Measurements from ENCODE around the gene ARHGAP27. TPM values are rescaled to one million over a fixed set of nuclear protein-coding genes. Genes with fewer than 3 reads are reported as not detected.
A peak's percentile ranks its signal among the peaks of the same experiment; 100 is the strongest.

The ARHGAP27 gene
- total RNA-seq, 1 donor from 2014 or later = 26.8 TPM

GRCh38 chr17:45405250-45406086 lies 27.2 kb downstream of the ARHGAP27 start:
- Mint-ChIP-seq H3K36me3 (no peaks in the 10 kb centered on the region), H3K27me3 (no peaks in the 10 kb centered on the region), H3K4me1 (ENCODE audit: unreplicated experiment) (peaks cover 3% of the 10 kb centered on the region), H3K27ac (no peak overlapping the region), H3K9me3 (no peaks in the 10 kb centered on the region), H3K4me3 (peak overlapping the region; percentile 77)
- no peak for TF ChIP-seq CTCF (conservative IDR thresholded peaks at IDR 0.05)
- no peak for DNase-seq (ENCODE audit: extremely low spot score, unreplicated experiment)

GRCh38 chr17:45404870-45405249 lies 27.8 kb downstream of the ARHGAP27 start:
- Mint-ChIP-seq H3K27ac (peak overlapping the region; percentile 39), H3K4me3 (peak overlapping the region; percentile 55), H3K36me3 (no peaks in the 10 kb centered on the region), H3K9me3 (no peaks in the 10 kb centered on the region), H3K27me3 (no peaks in the 10 kb centered on the region), H3K4me1 (ENCODE audit: unreplicated experiment) (peaks cover 3% of the 10 kb centered on the region)
- DNase-seq (ENCODE audit: extremely low spot score, unreplicated experiment) = no peak
- TF ChIP-seq CTCF (conservative IDR thresholded peaks at IDR 0.05) = no peak

- Mint-ChIP-seq H3K27me3 (no peaks in the 10 kb centered on the region), H3K36me3 (no peaks in the 10 kb centered on the region), H3K27ac (no peak overlapping the region), H3K4me3 (no peak overlapping the region), H3K4me1 (ENCODE audit: unreplicated experiment) (peaks cover 3% of the 10 kb centered on the region), H3K9me3 (no peaks in the 10 kb centered on the region)
- TF ChIP-seq CTCF (conservative IDR thresholded peaks at IDR 0.05) = no peak
- no peak for DNase-seq (ENCODE audit: extremely low spot score, unreplicated experiment)
These were observed 28.7 kb downstream of the ARHGAP27 start for GRCh38 chr17:45403906-45404490.

GRCh38 chr17:45402916-45403315 lies 29.8 kb downstream of the ARHGAP27 start:
- no peak overlapping the region for H3K27ac Mint-ChIP-seq

GRCh38 chr17:45398800-45399199 lies 33.9 kb downstream of the ARHGAP27 start:
- TF ChIP-seq CTCF (conservative IDR thresholded peaks at IDR 0.05) = no peak
- DNase-seq (ENCODE audit: extremely low spot score, unreplicated experiment) = no peak
- H3K27ac Mint-ChIP-seq = no peak overlapping the region
- no peaks in the 10 kb centered on the region for H3K9me3 Mint-ChIP-seq
- no peak overlapping the region for H3K4me3 Mint-ChIP-seq
- peaks cover 4% of the 10 kb centered on the region for H3K4me1 Mint-ChIP-seq (ENCODE audit: unreplicated experiment)
- H3K36me3 Mint-ChIP-seq = peaks cover 6% of the 10 kb centered on the region
- no peaks in the 10 kb centered on the region for H3K27me3 Mint-ChIP-seq

More at GRCh38 chr17:45402916-45403315, 29.8 kb downstream of the ARHGAP27 start:
- Mint-ChIP-seq H3K9me3 (no peaks in the 10 kb centered on the region), H3K4me1 (ENCODE audit: unreplicated experiment) (peaks cover 3% of the 10 kb centered on the region), H3K27me3 (no peaks in the 10 kb centered on the region), H3K4me3 (no peak overlapping the region), H3K36me3 (no peaks in the 10 kb centered on the region)
- TF ChIP-seq CTCF (conservative IDR thresholded peaks at IDR 0.05) = no peak
- DNase-seq (ENCODE audit: extremely low spot score, unreplicated experiment) = no peak

Measured in type B pancreatic cell (in vitro differentiated cells).